NCI-H1694 treated with DMSO at 0.1 percent for 48 hours (cell line): ENCODE data around the gene ALDH1B1.
A peak's percentile ranks its signal among the peaks of the same experiment; 100 is the strongest.

ENCODE experiments used
- DNase-seq: peaks from one replicate; lab custom pipeline; 2025; lab: John Stamatoyannopoulos, UW

Gene ALDH1B1

GRCh38 chr9:38416461-38416860, 24.0 kb downstream of the ALDH1B1 start:
- DNase-seq, result no peak

- peak; percentile 56 for DNase-seq
These were observed 24.8 kb downstream of the ALDH1B1 start for GRCh38 chr9:38417003-38417945.

GRCh38 chr9:38418366-38418765, 25.9 kb downstream of the ALDH1B1 start:
- no peak for DNase-seq

GRCh38 chr9:38419181-38419580, 26.7 kb downstream of the ALDH1B1 start:
- no peak for DNase-seq

- peak; percentile 96 for DNase-seq
These were observed 29.2 kb downstream of the ALDH1B1 start for GRCh38 chr9:38421498-38422211.

- peak; percentile 10 for DNase-seq
These were observed 30.2 kb downstream of the ALDH1B1 start for GRCh38 chr9:38422555-38423260.

GRCh38 chr9:38423273-38423972, 30.9 kb downstream of the ALDH1B1 start:
- peak; percentile 59 for DNase-seq

GRCh38 chr9:38423973-38424843, 31.7 kb downstream of the ALDH1B1 start, which contains the start of gene IGFBPL1:
TSS of gene IGFBPL1 (minus strand) at chr9:38424454. CDS start at chr9:38424424, 30 bp downstream.
- peak; percentile 64 for DNase-seq

GRCh38 chr9:38424918-38425317, 32.4 kb downstream of the ALDH1B1 start:
- no peak for DNase-seq

GRCh38 chr9:38428062-38428461, 35.6 kb downstream of the ALDH1B1 start:
- no peak for DNase-seq

- no peak for DNase-seq
These were observed 38.6 kb downstream of the ALDH1B1 start for GRCh38 chr9:38431116-38431515.

- peak; percentile 70 for DNase-seq
These were observed 40.5 kb downstream of the ALDH1B1 start for GRCh38 chr9:38432922-38433510.

GRCh38 chr9:38434365-38434764, 41.9 kb downstream of the ALDH1B1 start:
- DNase-seq, result no peak

GRCh38 chr9:38434853-38435252, 42.4 kb downstream of the ALDH1B1 start:
- DNase-seq, result no peak

- DNase-seq, result no peak
These were observed 43.0 kb downstream of the ALDH1B1 start for GRCh38 chr9:38435521-38435920.

- DNase-seq, result no peak
These were observed 44.2 kb downstream of the ALDH1B1 start for GRCh38 chr9:38436708-38437107.

GRCh38 chr9:38437193-38437823, 44.8 kb downstream of the ALDH1B1 start:
- DNase-seq, result no peak

GRCh38 chr9:38439291-38439915, 46.9 kb downstream of the ALDH1B1 start:
- no peak for DNase-seq

GRCh38 chr9:38439916-38440301, 47.4 kb downstream of the ALDH1B1 start:
- no peak for DNase-seq
